Panc1 (cell line): ENCODE measurements around the gene NXPE3. TPM values are rescaled to one million over a fixed set of nuclear protein-coding genes. Genes with fewer than 3 reads are reported as not detected.

Source experiments
- ATAC-seq: fragments of 200-7000 bp; cut with Tn5 transposase; 2 replicates; pipeline ENCODE4 v1.9.1; 2020; ENCODE audit warnings: mild to moderate bottlenecking, moderate library complexity
- BruUV-seq: library from RNA; stranded (reverse); fragments of 400-500 nt; replicated peaks from 2 replicates; lab custom pipeline; 2021; lab: Mats Ljungman, UMichigan
- CTCF ChIA-PET: fragments of 300-600 bp; sonication (Branson Sonifier 250); formaldehyde crosslinking; loops from one replicate; lab custom pipeline; 2022; ENCODE audit warnings: antibody characterized with exemption; lab: Charles Lee
- POLR2A ChIA-PET: fragments of 300-600 bp; sonication (Branson Sonifier 250); formaldehyde crosslinking; loops from one replicate; lab custom pipeline; 2022; ENCODE audit warnings: antibody characterized with exemption; lab: Charles Lee
- DNase-seq: peaks from one replicate; pipeline ENCODE4 v3.0.0-alpha.2; 2010; ENCODE audit warnings: low read depth, low spot score
- H3K27ac ChIP-seq: 2 replicates; pipeline ENCODE4 v1.5.1; 2011; ENCODE audit warnings: mild to moderate bottlenecking, low read length, inconsistent platforms
- H3K27me3 ChIP-seq: fragments of 200-500 bp; sonication (Bioruptor generic); 2 replicates; pipeline ENCODE4 v1.6.0; 2014; ENCODE audit warnings: low read length, inconsistent platforms; ENCODE audit not compliant: control insufficient read depth, insufficient read depth
- H3K36me3 ChIP-seq: fragments of 200-500 bp; sonication (Bioruptor generic); 2 replicates; pipeline ENCODE4 v1.5.1; 2014; ENCODE audit warnings: inconsistent platforms, mild to moderate bottlenecking, low read length, moderate library complexity; ENCODE audit not compliant: control insufficient read depth, insufficient read depth
- H3K4me1 ChIP-seq: 2 replicates; pipeline ENCODE4 v1.5.1; 2011; ENCODE audit warnings: inconsistent platforms, mild to moderate bottlenecking, low read length, moderate library complexity; ENCODE audit not compliant: control insufficient read depth, insufficient read depth
- H3K4me3 ChIP-seq, 2 experiments: 2 replicates each; pipeline ENCODE4 v1.5.1; 2011 to 2012; ENCODE audit warnings: low read depth in 2 of 2, low read length in 2 of 2, mild to moderate bottlenecking in 2 of 2, inconsistent platforms in 1 of 2, moderate library complexity in 1 of 2
- H3K9me3 ChIP-seq: fragments of 200-500 bp; sonication (Bioruptor generic); 2 replicates; pipeline ENCODE4 v1.5.1; 2014; ENCODE audit warnings: low read depth, mild to moderate bottlenecking, inconsistent platforms, low read length, moderate library complexity; ENCODE audit not compliant: control insufficient read depth, insufficient read depth
- CTCF ChIP-seq: fragments of 450-650 bp; IDR thresholded peaks from 2 replicates; pipeline ENCODE4 v1.5.1; 2017; ENCODE audit warnings: mild to moderate bottlenecking
- POLR2AphosphoS5 ChIP-seq: IDR thresholded peaks from 2 replicates; pipeline ENCODE4 v1.6.1; 2012; ENCODE audit warnings: mild to moderate bottlenecking, low read depth, low read length, moderate library complexity
- REST ChIP-seq, 2 experiments: IDR thresholded peaks; 2 replicates each; pipeline ENCODE4 v1.6.1; 2011 to 2012; ENCODE audit warnings: low read depth in 2 of 2, control low read depth in 1 of 2, low read length in 1 of 2, mild to moderate bottlenecking in 1 of 2, moderate library complexity in 1 of 2; ENCODE audit not compliant: insufficient read depth in 1 of 2
- SIN3A ChIP-seq: IDR thresholded peaks from 2 replicates; pipeline ENCODE4 v1.6.1; 2012; ENCODE audit warnings: low read depth, mild to moderate bottlenecking, low read length, moderate library complexity, borderline replicate concordance; ENCODE audit not compliant: insufficient read depth
- TCF7L2 ChIP-seq: IDR thresholded peaks from 2 replicates; pipeline ENCODE4 v1.6.1; 2011; ENCODE audit warnings: mild to moderate bottlenecking, low read depth, low read length, inconsistent platforms
- in situ Hi-C: cut with HindIII; loops from 2 replicates; pipeline ENCODE4 v1.10.0; 2016; ENCODE audit warnings: low sequenced_read_pairs, low pct_unique_long_range_greater_than_20kb
- intact Hi-C: fragments of 100-400 bp; cut with micrococcal nuclease; formaldehyde crosslinking; loops from one replicate; pipeline ENCODE4 v1.10.0; 2022; ENCODE audit not compliant: unreplicated experiment
- total RNA-seq: library from RNA; stranded (reverse); gene quantifications from one replicate; pipeline ENCODE4 v1.2.1, GENCODE V29; 2021; ENCODE audit not compliant: unreplicated experiment

The NXPE3 gene
- total RNA-seq, 1 experiment from 2014 or later, result 30.4 TPM

DNA sequence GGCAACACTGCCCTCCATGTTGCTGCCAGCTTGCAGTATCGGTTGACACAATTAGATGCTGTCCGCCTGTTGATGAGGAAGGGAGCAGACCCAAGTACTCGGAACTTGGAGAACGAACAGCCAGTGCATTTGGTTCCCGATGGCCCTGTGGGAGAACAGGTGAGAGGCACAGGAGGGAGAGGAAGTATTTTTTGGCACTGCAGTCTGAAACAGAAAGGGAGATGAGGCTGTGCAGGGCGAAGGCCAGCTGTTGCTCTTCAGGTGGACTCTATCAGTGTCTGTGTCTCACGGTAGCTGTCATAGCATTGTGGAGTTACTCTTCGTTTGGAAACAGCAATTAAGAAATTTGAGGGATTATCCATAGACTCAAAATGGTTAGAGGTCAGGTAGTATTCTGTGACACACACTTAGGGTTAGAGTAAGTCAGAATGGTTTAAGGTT is 78.3 kb downstream of the NXPE3 start:
- Histone ChIP-seq H3K4me1 (no peaks in the 10 kb centered on the region), H3K4me3 (0 out of 4 replicates have a peak overlapping the region, but pooled peaks of 1 of the 2 experiments have one; percentile 7), H3K27ac (no peak overlapping the region), H3K9me3 (no peaks in the 10 kb centered on the region), H3K27me3 (no peaks in the 10 kb centered on the region), H3K36me3 (peaks cover 72% of the 10 kb centered on the region)
- DNase-seq (no peak), ATAC-seq (no peak)
- ChIA-PET POLR2A (no interaction called here), CTCF (no interaction called here)
- in situ Hi-C loops, result no loop called here
- no peak for TF ChIP-seq REST (IDR thresholded peaks at IDR 0.05; ENCODE audit: insufficient read depth in 1 of 2, low read depth in 2 of 2, low read length in 1 of 2)
- TF ChIP-seq CTCF, result no peak
- no peak for TF ChIP-seq SIN3A
- no peak for TF ChIP-seq TCF7L2
- no peak for TF ChIP-seq POLR2AphosphoS5
- BruUV-seq, result no TSS peak
- intact Hi-C loops, result no loop called here

DNA sequence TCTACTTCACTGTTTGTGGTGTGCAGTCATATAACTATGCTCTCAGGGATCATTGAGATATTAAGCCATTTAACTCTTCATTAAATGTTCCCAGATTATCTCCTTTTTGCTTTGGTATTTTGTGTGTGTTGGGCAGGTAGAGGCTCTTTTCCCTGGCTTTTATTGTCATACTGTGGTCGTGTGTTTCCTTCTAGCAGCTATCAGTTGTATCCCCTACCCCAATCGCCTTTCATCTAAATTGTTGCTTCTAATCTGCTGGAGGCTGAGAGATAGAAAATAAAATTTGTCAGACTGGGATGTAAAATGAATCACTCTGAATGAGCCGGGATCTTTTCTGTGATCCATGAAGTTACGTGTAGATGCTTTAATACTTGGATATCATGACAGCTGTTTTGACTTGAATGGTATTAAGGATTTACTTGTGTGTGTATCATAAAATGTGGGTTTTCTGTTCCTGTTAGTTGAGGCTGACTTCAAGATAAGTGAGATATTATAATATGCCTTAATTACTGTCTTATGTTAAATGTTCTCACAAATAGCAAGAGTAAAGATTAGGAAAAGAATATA is 79.5 kb downstream of the NXPE3 start:
- TF ChIP-seq POLR2AphosphoS5 (no peak), TCF7L2 (no peak), REST (IDR thresholded peaks at IDR 0.05; ENCODE audit: insufficient read depth in 1 of 2, low read depth in 2 of 2, low read length in 1 of 2) (no peak), CTCF (no peak), SIN3A (no peak)
- no peak for ATAC-seq
- no TSS peak for BruUV-seq
- in situ Hi-C loops (no loop called here), intact Hi-C loops (no loop called here)
- CTCF ChIA-PET, result no interaction called here
- Histone ChIP-seq H3K4me3 (no peak overlapping the region), H3K4me1 (no peaks in the 10 kb centered on the region), H3K36me3 (peaks cover 62% of the 10 kb centered on the region), H3K27ac (no peak overlapping the region), H3K27me3 (no peaks in the 10 kb centered on the region), H3K9me3 (no peaks in the 10 kb centered on the region)
- POLR2A ChIA-PET, result no interaction called here
- DNase-seq, result no peak
